ENCODE results near the gene PHB1.
"Not testable (repeated sequence)": the region's sequence is repeated elsewhere in the genome, so short reads cannot be mapped to it uniquely, and the experiment has no call there.

The PHB1 gene

GRCh38 chr17:49373115-49373514 lies 41.6 kb downstream of the PHB1 start:
- FAIRE-seq = no peak

GRCh38 chr17:49372425-49372824 lies 42.3 kb downstream of the PHB1 start:
- no peak for FAIRE-seq

GRCh38 chr17:49370971-49371834 lies 43.5 kb downstream of the PHB1 start:
- FAIRE-seq = no peak

- FAIRE-seq = no peak
Measured at GRCh38 chr17:49369760-49370159, 44.9 kb downstream of the PHB1 start.

GRCh38 chr17:49369089-49369488 lies 45.6 kb downstream of the PHB1 start:
- no peak for FAIRE-seq

GRCh38 chr17:49365667-49366066 lies 49.0 kb downstream of the PHB1 start:
- no peak for FAIRE-seq

- not testable (repeated sequence) for FAIRE-seq
Measured at GRCh38 chr17:49365126-49365525, 49.6 kb downstream of the PHB1 start.

- no peak for FAIRE-seq
Measured at GRCh38 chr17:49364119-49364518, 50.6 kb downstream of the PHB1 start.

- no peak for FAIRE-seq
Measured at GRCh38 chr17:49363251-49363650, 51.4 kb downstream of the PHB1 start.

GRCh38 chr17:49362723-49363117 lies 52.0 kb downstream of the PHB1 start:
- FAIRE-seq = no peak

GRCh38 chr17:49361902-49362722 lies 52.6 kb downstream of the PHB1 start, which contains the start of gene ZNF652:
ZNF652 (minus strand) TSS chr17:49362250; CDS start chr17:49317725, 44,525 bp downstream.
- no peak for FAIRE-seq

GRCh38 chr17:49361129-49361901 lies 53.4 kb downstream of the PHB1 start:
- no peak for FAIRE-seq

- no peak for FAIRE-seq
Measured at GRCh38 chr17:49360796-49361128, 53.9 kb downstream of the PHB1 start.

- no peak for FAIRE-seq
Measured at GRCh38 chr17:49359990-49360795, 54.5 kb downstream of the PHB1 start.

- no peak for FAIRE-seq
Measured at GRCh38 chr17:49358641-49359247, 55.9 kb downstream of the PHB1 start.

- FAIRE-seq = no peak
Measured at GRCh38 chr17:49357516-49357915, 57.2 kb downstream of the PHB1 start.

- no peak for FAIRE-seq
Measured at GRCh38 chr17:49356320-49356719, 58.4 kb downstream of the PHB1 start.

All from endometrium (tissue), 2 donors.